ENCODE measurements around the gene SLC22A1.
"Not testable (repeated sequence)": the region's sequence is repeated elsewhere in the genome, so short reads cannot be mapped to it uniquely, and the experiment has no call there.

SLC22A1 gene

DNA sequence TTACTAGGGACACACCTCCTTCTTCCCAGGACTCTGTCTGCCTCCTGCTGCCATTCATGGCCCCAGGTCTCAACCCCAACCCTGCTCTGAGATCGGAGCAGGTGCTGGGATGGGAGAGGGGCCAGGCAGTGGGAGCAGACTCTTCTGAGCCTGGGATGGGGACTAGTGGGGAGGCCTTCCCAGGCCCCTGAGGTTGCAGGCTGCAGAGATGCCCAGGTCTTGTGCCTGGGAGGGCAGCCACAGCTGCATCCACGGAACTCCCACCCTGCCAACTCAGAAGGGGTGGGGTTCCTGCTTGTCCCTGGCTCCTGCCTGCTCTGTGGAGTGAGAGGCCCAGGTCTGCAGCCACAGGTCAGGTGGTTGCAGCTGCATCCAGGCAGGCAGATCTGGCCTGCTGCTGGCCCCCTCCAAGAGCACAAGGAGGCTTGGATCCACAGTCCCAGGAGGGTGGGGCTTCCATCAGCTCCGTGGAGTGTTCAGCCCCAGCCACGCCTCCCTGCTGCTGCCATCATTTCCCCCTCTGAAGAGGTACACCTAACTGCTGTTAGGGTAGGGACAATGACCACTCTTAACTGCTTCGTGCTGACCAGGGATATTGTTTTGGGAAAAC lies 2.9 kb upstream of the SLC22A1 start:
- TF ChIP-seq, protein P1, sequence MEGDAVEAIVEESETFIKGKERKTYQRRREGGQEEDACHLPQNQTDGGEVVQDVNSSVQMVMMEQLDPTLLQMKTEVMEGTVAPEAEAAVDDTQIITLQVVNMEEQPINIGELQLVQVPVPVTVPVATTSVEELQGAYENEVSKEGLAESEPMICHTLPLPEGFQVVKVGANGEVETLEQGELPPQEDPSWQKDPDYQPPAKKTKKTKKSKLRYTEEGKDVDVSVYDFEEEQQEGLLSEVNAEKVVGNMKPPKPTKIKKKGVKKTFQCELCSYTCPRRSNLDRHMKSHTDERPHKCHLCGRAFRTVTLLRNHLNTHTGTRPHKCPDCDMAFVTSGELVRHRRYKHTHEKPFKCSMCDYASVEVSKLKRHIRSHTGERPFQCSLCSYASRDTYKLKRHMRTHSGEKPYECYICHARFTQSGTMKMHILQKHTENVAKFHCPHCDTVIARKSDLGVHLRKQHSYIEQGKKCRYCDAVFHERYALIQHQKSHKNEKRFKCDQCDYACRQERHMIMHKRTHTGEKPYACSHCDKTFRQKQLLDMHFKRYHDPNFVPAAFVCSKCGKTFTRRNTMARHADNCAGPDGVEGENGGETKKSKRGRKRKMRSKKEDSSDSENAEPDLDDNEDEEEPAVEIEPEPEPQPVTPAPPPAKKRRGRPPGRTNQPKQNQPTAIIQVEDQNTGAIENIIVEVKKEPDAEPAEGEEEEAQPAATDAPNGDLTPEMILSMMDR (IDR thresholded peaks at IDR 0.05; ENCODE audit: low read depth, low read length, missing control alignments): no peak
- in situ Hi-C loops (cut with HindIII; ENCODE audit: low sequenced_read_pairs): no loop called here
- no peak for DNase-seq (ENCODE audit: low read depth)
- no peak overlapping the region for H3K4me3 ChIP-seq (ENCODE audit: low read depth, low read length)

DNA sequence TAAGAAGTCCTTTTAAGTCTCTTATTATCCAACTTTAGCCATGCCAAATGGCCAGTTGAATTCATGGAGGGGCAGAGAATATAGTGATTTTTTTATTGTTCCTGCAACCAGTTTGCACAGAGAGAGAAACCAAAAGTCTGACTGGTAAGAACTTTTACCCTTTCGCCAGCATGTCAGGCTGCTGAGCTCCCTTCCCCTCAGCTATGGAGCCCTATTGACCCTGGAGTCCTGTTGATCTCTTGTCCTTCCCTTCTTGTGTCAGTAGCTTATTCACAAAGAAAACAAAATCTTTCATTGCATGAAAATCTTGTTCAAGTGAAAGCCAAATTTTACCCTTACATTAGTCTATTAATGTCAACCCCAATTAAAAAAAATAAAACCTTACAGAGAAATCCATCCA lies 1.5 kb upstream of the SLC22A1 start:
- no peak overlapping the region for H3K4me3 ChIP-seq (ENCODE audit: low read depth, low read length)
- TF ChIP-seq, protein P1 (IDR thresholded peaks at IDR 0.05; ENCODE audit: low read depth, low read length, missing control alignments): no peak
- DNase-seq (ENCODE audit: low read depth): no peak
- in situ Hi-C loops (cut with HindIII; ENCODE audit: low sequenced_read_pairs): no loop called here

DNA sequence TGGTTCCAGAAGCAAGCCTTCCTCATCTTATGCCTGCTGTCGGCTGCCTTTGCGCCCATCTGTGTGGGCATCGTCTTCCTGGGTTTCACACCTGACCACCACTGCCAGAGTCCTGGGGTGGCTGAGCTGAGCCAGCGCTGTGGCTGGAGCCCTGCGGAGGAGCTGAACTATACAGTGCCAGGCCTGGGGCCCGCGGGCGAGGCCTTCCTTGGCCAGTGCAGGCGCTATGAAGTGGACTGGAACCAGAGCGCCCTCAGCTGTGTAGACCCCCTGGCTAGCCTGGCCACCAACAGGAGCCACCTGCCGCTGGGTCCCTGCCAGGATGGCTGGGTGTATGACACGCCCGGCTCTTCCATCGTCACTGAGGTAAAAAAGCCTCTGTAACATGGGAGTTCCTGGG lies 366 bp downstream of the SLC22A1 start:
- no peak for DNase-seq (ENCODE audit: low read depth)
- no peak overlapping the region for H3K4me3 ChIP-seq (ENCODE audit: low read depth, low read length)
- in situ Hi-C loops (cut with HindIII; ENCODE audit: low sequenced_read_pairs): no loop called here
- TF ChIP-seq, protein P1 (IDR thresholded peaks at IDR 0.05; ENCODE audit: low read depth, low read length, missing control alignments): no peak

DNA sequence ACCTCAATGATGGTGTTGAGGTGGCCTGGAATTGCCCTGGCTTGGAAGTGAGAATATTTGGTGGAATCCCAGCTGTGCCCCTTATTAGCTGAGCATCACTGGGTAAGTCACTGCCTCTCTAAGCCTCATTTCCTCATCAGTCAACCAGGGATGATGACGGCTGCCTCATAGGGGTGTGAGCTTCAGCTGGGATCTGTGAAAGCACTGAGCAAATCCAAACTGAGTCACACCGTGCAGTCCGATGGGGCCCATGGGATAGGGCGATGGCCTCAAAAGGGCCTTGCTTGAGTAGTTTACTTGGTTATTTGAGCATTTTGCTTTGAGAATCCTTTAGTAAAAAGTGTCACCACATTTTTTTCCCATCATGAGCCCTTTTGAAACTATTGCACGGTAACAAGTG lies 1.1 kb downstream of the SLC22A1 start:
- no peak overlapping the region for H3K4me3 ChIP-seq (ENCODE audit: low read depth, low read length)
- DNase-seq (ENCODE audit: low read depth): no peak
- TF ChIP-seq, protein P1 (IDR thresholded peaks at IDR 0.05; ENCODE audit: low read depth, low read length, missing control alignments): no peak
- in situ Hi-C loops (cut with HindIII; ENCODE audit: low sequenced_read_pairs): no loop called here

DNA sequence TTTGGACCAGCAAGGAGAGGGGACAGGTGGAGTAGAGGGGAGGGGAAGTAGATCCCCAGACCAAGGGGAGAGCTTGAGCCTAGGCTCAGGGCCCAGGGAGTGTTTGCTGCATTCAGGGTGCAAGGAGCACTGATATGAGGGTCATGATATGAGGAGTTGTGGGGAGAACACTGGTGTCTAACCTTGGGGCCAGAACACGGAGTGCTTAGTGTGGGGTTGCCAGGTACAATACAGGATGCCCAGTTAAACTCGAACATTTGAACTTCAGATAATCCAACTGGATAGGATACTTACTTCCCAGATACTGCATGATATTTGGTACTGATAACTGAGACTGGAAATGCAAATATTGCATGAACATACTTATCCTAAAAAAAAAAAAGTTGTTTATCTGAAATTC lies 2.4 kb downstream of the SLC22A1 start:
- no peak for DNase-seq (ENCODE audit: low read depth)
- in situ Hi-C loops (cut with HindIII; ENCODE audit: low sequenced_read_pairs): no loop called here
- TF ChIP-seq, protein P1 (IDR thresholded peaks at IDR 0.05; ENCODE audit: low read depth, low read length, missing control alignments): no peak
- no peak overlapping the region for H3K4me3 ChIP-seq (ENCODE audit: low read depth, low read length)

DNA sequence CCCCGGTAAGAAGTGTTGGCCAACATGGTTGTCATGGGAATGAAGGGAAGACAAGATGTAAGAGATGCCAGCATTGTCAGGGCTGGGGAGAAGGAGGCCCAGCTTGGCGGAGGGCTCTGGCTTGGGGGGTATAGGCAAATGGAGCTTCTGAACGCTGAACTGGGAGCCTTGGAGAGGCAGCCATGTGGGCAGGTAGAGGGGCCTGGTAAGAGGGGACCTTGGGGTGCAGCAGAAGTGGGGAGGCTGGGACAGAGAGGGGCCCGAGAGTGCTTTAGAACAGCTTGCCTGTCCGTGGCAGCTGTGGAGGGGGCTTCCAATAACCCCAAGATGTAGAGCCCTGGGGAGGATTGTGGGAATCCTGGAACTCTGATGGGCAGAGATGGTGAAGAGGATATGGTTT lies 3.0 kb downstream of the SLC22A1 start:
- H3K4me3 ChIP-seq (ENCODE audit: low read depth, low read length): no peak overlapping the region
- TF ChIP-seq, protein P1 (IDR thresholded peaks at IDR 0.05; ENCODE audit: low read depth, low read length, missing control alignments): no peak
- in situ Hi-C loops (cut with HindIII; ENCODE audit: low sequenced_read_pairs): no loop called here
- DNase-seq (ENCODE audit: low read depth): no peak

DNA sequence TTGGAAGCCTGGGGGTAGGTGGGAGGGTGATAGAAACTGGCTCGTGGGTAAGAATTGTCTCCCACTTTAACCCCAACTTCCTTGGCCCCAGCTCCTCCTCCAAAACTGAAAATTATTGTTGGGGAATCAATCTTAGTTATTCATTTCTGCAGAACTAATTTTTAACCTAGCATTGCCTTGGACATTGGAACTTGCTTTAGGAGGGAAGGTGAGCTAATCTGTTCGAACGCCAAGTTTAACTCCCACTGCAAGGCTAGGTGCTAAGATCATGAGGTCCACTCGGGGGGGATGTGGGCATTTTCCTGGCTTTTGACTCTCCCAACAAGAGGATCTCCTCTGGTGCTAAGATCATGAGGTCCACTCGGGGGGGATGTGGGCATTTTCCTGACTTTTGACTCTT lies 3.5 kb downstream of the SLC22A1 start:
- H3K4me3 ChIP-seq (ENCODE audit: low read depth, low read length); DNase-seq (ENCODE audit: low read depth); in situ Hi-C loops (cut with HindIII; ENCODE audit: low sequenced_read_pairs): not testable (repeated sequence)

Measured in astrocyte of the cerebellum (primary cell).